GM20431 (cell line): ENCODE data around the gene DIPK1B.
"Not testable (repeated sequence)": the region's sequence is repeated elsewhere in the genome, so short reads cannot be mapped to it uniquely, and the experiment has no call there.

Experiments
- in situ Hi-C: fragments of 300-500 bp; cut with MseI, MboI; formaldehyde crosslinking; loops from one replicate; pipeline ENCODE4 v1.15.0; 2020; ENCODE audit warnings: low sequenced_read_pairs; ENCODE audit not compliant: unreplicated experiment

DIPK1B gene

GRCh38 chr9:136760834-136761544 lies 48.6 kb downstream of the DIPK1B start:
- in situ Hi-C loops: not testable (repeated sequence)

- in situ Hi-C loops: no loop called here
These were observed 49.2 kb downstream of the DIPK1B start for GRCh38 chr9:136761545-136761981.

GRCh38 chr9:136762221-136762691 lies 49.9 kb downstream of the DIPK1B start:
- in situ Hi-C loops: no loop called here

- in situ Hi-C loops: no loop called here
These were observed 50.7 kb downstream of the DIPK1B start for GRCh38 chr9:136762915-136763648.

- in situ Hi-C loops: no loop called here
These were observed 51.3 kb downstream of the DIPK1B start for GRCh38 chr9:136763649-136764035.

- in situ Hi-C loops: no loop called here
These were observed 52.0 kb downstream of the DIPK1B start, which contains the start of gene LCN15 for GRCh38 chr9:136764301-136764891. Gene LCN15 (minus strand): TSS chr9:136764518. CDS start chr9:136764488, 30 bp downstream.

GRCh38 chr9:136765041-136765440 lies 52.7 kb downstream of the DIPK1B start:
- in situ Hi-C loops: no loop called here

- in situ Hi-C loops: not testable (repeated sequence)
These were observed 53.5 kb downstream of the DIPK1B start for GRCh38 chr9:136765745-136766409.

- in situ Hi-C loops: not testable (repeated sequence)
These were observed 54.2 kb downstream of the DIPK1B start for GRCh38 chr9:136766410-136767120.

GRCh38 chr9:136769710-136770191 lies 57.4 kb downstream of the DIPK1B start:
- in situ Hi-C loops: no loop called here

- in situ Hi-C loops: no loop called here
These were observed 59.6 kb downstream of the DIPK1B start for GRCh38 chr9:136771907-136772415.

GRCh38 chr9:136773386-136774044 lies 61.1 kb downstream of the DIPK1B start:
- in situ Hi-C loops: no loop called here
